WTC11 (cell line): ENCODE results near the gene UBAC2. TPM values are rescaled to one million over a fixed set of nuclear protein-coding genes. Genes with fewer than 3 reads are reported as not detected.

Experiments used
- ATAC-seq: fragments of 200-7000 bp; cut with Tn5 transposase; 2 replicates; pipeline ENCODE4 v1.10.0; 2021; ENCODE audit warnings: mild to moderate bottlenecking, moderate library complexity
- CTCF ChIA-PET: fragments of 300-600 bp; sonication (Branson Sonifier 250); formaldehyde crosslinking; loops from one replicate; lab custom pipeline; 2021; ENCODE audit warnings: antibody characterized with exemption; lab: Charles Lee
- POLR2A ChIA-PET: fragments of 350-600 bp; sonication (Branson Sonifier 250); formaldehyde crosslinking; loops from one replicate; lab custom pipeline; 2021; ENCODE audit warnings: antibody characterized with exemption; lab: Charles Lee
- DNase-seq: peaks from one replicate; pipeline ENCODE4 v3.0.0; 2021; ENCODE audit warnings: low spot score
- H3K27ac Mint-ChIP-seq: 2 replicates; pipeline ENCODE4 v1.8.0; 2021; ENCODE audit warnings: mixed read lengths
- H3K27me3 Mint-ChIP-seq: 2 replicates; pipeline ENCODE4 v1.8.0; 2021; ENCODE audit warnings: low read depth, mild to moderate bottlenecking, moderate library complexity, mixed read lengths
- H3K36me3 Mint-ChIP-seq: 2 replicates; pipeline ENCODE4 v1.8.0; 2021; ENCODE audit warnings: mixed read lengths
- H3K4me1 Mint-ChIP-seq: 2 replicates; pipeline ENCODE4 v1.8.0; 2022; ENCODE audit warnings: mixed read lengths
- H3K4me3 Mint-ChIP-seq: 2 replicates; pipeline ENCODE4 v1.8.0; 2021; ENCODE audit warnings: mild to moderate bottlenecking, moderate library complexity, mixed read lengths
- H3K9me3 Mint-ChIP-seq: 2 replicates; pipeline ENCODE4 v1.8.0; 2021; ENCODE audit warnings: mixed read lengths
- AFF4 ChIP-seq: sonication (generic); formaldehyde crosslinking; IDR thresholded peaks from 2 replicates; pipeline ENCODE4 v1.8.1; 2023; ENCODE audit warnings: mild to moderate bottlenecking, missing genetic modification reagents, borderline replicate concordance
- ARID4B ChIP-seq: sonication (generic); formaldehyde crosslinking; IDR thresholded peaks from 2 replicates; pipeline ENCODE4 v1.8.0; 2023; ENCODE audit warnings: missing genetic modification reagents, mild to moderate bottlenecking, borderline replicate concordance
- E2F4 ChIP-seq: sonication (generic); formaldehyde crosslinking; IDR thresholded peaks from 2 replicates; pipeline ENCODE4 v1.8.1; 2022; ENCODE audit warnings: low read depth, mild to moderate bottlenecking, moderate library complexity, missing genetic modification reagents, borderline replicate concordance
- JUN ChIP-seq: sonication (generic); formaldehyde crosslinking; IDR thresholded peaks from 2 replicates; pipeline ENCODE4 v1.8.0; 2023; ENCODE audit warnings: mild to moderate bottlenecking, missing genetic modification reagents
- MYBL2 ChIP-seq: sonication (generic); formaldehyde crosslinking; IDR thresholded peaks from 2 replicates; pipeline ENCODE4 v1.8.1; 2023; ENCODE audit warnings: mild to moderate bottlenecking, moderate library complexity, missing genetic modification reagents
- NFYB ChIP-seq: sonication (generic); formaldehyde crosslinking; conservative IDR thresholded peaks from 2 replicates; pipeline ENCODE4 v1.8.0; 2022; ENCODE audit warnings: low read depth, missing genetic modification reagents
- NR2C2 ChIP-seq: sonication (generic); formaldehyde crosslinking; IDR thresholded peaks from 2 replicates; pipeline ENCODE4 v1.8.0; 2022; ENCODE audit warnings: mild to moderate bottlenecking, missing genetic modification reagents
- NR3C1 ChIP-seq: sonication (generic); formaldehyde crosslinking; conservative IDR thresholded peaks from 2 replicates; pipeline ENCODE4 v1.8.1; 2023; ENCODE audit warnings: low read depth, mild to moderate bottlenecking, missing genetic modification reagents
- OVOL2 ChIP-seq: fragments of 250-450 bp; sonication (Bioruptor Pico); IDR thresholded peaks from 2 replicates; pipeline ENCODE4 v1.9.0; 2021; ENCODE audit warnings: mild to moderate bottlenecking, borderline replicate concordance
- SP1 ChIP-seq: sonication (generic); formaldehyde crosslinking; conservative IDR thresholded peaks from 2 replicates; pipeline ENCODE4 v1.8.1; 2022; ENCODE audit warnings: missing genetic modification reagents
- TEAD4 ChIP-seq: sonication (generic); formaldehyde crosslinking; IDR thresholded peaks from 2 replicates; pipeline ENCODE4 v1.8.0; 2022; ENCODE audit warnings: mild to moderate bottlenecking, missing genetic modification reagents
- ZBTB21 ChIP-seq: sonication (generic); formaldehyde crosslinking; IDR thresholded peaks from 2 replicates; pipeline ENCODE4 v1.8.1; 2023; ENCODE audit warnings: mild to moderate bottlenecking, missing genetic modification reagents, borderline replicate concordance
- ZNF281 ChIP-seq: sonication (generic); formaldehyde crosslinking; IDR thresholded peaks from 2 replicates; pipeline ENCODE4 v1.8.0; 2023; ENCODE audit warnings: mild to moderate bottlenecking, missing genetic modification reagents
- ZNF396 ChIP-seq: fragments of 250-450 bp; sonication (Bioruptor Pico); IDR thresholded peaks from 2 replicates; pipeline ENCODE4 v1.8.0; 2021; ENCODE audit warnings: mild to moderate bottlenecking, moderate library complexity, borderline replicate concordance
- ZNF512 ChIP-seq: sonication (generic); formaldehyde crosslinking; IDR thresholded peaks from 2 replicates; pipeline ENCODE4 v1.8.1; 2022; ENCODE audit warnings: missing genetic modification reagents, borderline replicate concordance
- ZNF532 ChIP-seq: fragments of 250-450 bp; sonication (Bioruptor Pico); IDR thresholded peaks from 2 replicates; pipeline ENCODE4 v1.9.0; 2021; ENCODE audit warnings: mild to moderate bottlenecking, borderline replicate concordance
- total RNA-seq: library from RNA; stranded (reverse); gene quantifications from 3 replicates; pipeline ENCODE4 v1.2.3, GENCODE V29; 2021

Gene UBAC2
- total RNA-seq, 1 experiment from 2014 or later = 64.7 TPM

- TF ChIP-seq NR3C1 (CRISPR knock-in tag) (no peak), ZNF281 (no peak)
- TF ChIP-seq, all 79 proteins: peak for 0
These were observed 140.0 kb downstream of the UBAC2 start (continued) for GRCh38 chr13:99340638-99341037.

GRCh38 chr13:99341969-99342722, 141.5 kb downstream of the UBAC2 start:
- no peaks in the 10 kb centered on the region for H3K9me3 Mint-ChIP-seq
- no peaks in the 10 kb centered on the region for H3K27me3 Mint-ChIP-seq
- ATAC-seq (no peak), DNase-seq (no peak)
- peaks cover 35% of the 10 kb centered on the region for H3K36me3 Mint-ChIP-seq
- peaks cover 4% of the 10 kb centered on the region; the same call in 1 of the 2 replicates for H3K4me1 Mint-ChIP-seq
- ChIA-PET CTCF (no interaction called here), POLR2A (no interaction called here)
- H3K4me3 Mint-ChIP-seq = no peak overlapping the region
- no peak overlapping the region for H3K27ac Mint-ChIP-seq
- no peak for TF ChIP-seq NFYB (CRISPR knock-in tag)
- TF ChIP-seq MYBL2 (CRISPR knock-in tag) = no peak
- TF ChIP-seq ZNF532 = no peak
- no peak for TF ChIP-seq SP1 (CRISPR knock-in tag)
- TF ChIP-seq ZBTB21 (CRISPR knock-in tag) = no peak
- TF ChIP-seq NR2C2 (CRISPR knock-in tag) = no peak
- TF ChIP-seq OVOL2 = no peak
- no peak for TF ChIP-seq AFF4 (CRISPR knock-in tag)
- TF ChIP-seq TEAD4 (CRISPR knock-in tag) = no peak
- TF ChIP-seq ZNF396 (CRISPR knock-in tag) = no peak
- TF ChIP-seq ARID4B (CRISPR knock-in tag) = no peak
- no peak for TF ChIP-seq E2F4 (CRISPR knock-in tag)
- TF ChIP-seq JUN (CRISPR knock-in tag) = no peak
- TF ChIP-seq ZNF512 = no peak
